Measurements from ENCODE around the gene GDNF.

DNA sequence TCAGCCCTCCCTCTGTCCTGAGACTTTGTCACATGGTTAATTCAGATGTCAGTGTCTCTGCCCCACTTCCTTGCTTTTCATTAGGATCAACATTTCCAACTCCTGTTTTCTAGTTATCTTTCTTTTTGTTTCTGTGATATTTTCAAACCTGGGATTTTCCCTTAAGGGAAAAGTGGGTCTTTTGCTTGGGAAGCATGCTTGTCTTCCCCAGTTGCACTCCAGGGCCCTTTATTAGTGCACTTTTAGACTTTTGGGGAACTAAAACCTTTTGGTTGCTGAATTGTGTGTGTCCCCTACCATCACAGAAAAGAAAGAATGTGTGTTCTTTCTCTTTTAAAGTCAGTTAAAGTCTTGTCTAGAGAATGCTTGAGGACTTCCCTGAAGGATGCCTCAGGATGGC is 18.4 kb upstream of the GDNF start:
- no peak for TF ChIP-seq POLR2A (IDR thresholded peaks at IDR 0.05; ENCODE audit: low read depth)
- TF ChIP-seq, protein P1, sequence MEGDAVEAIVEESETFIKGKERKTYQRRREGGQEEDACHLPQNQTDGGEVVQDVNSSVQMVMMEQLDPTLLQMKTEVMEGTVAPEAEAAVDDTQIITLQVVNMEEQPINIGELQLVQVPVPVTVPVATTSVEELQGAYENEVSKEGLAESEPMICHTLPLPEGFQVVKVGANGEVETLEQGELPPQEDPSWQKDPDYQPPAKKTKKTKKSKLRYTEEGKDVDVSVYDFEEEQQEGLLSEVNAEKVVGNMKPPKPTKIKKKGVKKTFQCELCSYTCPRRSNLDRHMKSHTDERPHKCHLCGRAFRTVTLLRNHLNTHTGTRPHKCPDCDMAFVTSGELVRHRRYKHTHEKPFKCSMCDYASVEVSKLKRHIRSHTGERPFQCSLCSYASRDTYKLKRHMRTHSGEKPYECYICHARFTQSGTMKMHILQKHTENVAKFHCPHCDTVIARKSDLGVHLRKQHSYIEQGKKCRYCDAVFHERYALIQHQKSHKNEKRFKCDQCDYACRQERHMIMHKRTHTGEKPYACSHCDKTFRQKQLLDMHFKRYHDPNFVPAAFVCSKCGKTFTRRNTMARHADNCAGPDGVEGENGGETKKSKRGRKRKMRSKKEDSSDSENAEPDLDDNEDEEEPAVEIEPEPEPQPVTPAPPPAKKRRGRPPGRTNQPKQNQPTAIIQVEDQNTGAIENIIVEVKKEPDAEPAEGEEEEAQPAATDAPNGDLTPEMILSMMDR (IDR thresholded peaks at IDR 0.05): no peak
